AG10803 (cell line): ENCODE results near the gene DDX1.

Experiments used
- DNase-seq: peaks from one replicate; pipeline ENCODE4 v3.0.0; 2010; ENCODE audit warnings: low read depth
- H3K4me3 ChIP-seq: 2 replicates; pipeline ENCODE4 v1.5.1; 2011; ENCODE audit warnings: mild to moderate bottlenecking, low read length, control low read depth
- TF ChIP-seq, protein P1 (sequence below): conservative IDR thresholded peaks from 2 replicates; pipeline ENCODE4 v1.5.1; 2011; ENCODE audit warnings: mild to moderate bottlenecking, low read length, control low read depth, inconsistent platforms

The DDX1 gene

DNA sequence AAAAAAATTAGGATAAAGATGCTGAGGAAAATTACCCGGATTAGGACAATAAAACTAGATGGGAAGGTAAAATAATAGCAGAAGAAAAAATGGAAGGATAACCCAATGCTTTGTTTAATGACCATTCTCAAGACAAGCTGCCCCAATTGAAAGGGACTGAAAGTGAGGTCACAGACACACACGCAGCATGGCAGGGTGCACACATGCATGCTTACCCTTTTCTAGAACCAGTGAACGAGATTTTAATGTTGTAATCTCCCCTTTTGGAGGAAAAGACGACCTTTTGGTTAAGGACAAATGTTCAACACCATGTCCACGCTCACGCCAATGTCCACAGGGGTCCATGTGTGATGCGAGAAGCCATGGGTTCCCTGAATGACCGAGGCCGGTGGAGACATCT is 70.9 kb downstream of the DDX1 start:
- no peak for DNase-seq
- TF ChIP-seq, protein P1, sequence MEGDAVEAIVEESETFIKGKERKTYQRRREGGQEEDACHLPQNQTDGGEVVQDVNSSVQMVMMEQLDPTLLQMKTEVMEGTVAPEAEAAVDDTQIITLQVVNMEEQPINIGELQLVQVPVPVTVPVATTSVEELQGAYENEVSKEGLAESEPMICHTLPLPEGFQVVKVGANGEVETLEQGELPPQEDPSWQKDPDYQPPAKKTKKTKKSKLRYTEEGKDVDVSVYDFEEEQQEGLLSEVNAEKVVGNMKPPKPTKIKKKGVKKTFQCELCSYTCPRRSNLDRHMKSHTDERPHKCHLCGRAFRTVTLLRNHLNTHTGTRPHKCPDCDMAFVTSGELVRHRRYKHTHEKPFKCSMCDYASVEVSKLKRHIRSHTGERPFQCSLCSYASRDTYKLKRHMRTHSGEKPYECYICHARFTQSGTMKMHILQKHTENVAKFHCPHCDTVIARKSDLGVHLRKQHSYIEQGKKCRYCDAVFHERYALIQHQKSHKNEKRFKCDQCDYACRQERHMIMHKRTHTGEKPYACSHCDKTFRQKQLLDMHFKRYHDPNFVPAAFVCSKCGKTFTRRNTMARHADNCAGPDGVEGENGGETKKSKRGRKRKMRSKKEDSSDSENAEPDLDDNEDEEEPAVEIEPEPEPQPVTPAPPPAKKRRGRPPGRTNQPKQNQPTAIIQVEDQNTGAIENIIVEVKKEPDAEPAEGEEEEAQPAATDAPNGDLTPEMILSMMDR, result no peak

DNA sequence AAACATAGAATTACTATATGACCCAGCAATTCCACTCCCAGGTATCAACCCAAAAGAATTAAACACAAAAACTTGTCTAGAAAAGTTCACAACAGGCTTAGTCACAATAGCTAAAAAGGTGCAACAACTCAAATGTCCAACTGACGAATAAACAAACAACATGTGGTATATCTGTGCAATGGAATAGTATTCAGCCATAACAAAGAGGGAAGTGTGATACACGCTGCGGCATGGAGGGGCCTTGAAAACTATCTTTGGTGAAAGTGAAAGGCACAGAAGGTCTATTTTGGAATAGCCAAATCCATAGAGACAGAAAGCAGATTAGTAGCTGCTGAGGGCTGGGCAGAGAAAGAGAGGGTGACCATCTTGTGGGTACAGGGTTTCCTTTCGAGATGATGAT is 72.1 kb downstream of the DDX1 start:
- TF ChIP-seq, protein P1, result no peak
- no peak overlapping the region for H3K4me3 ChIP-seq
- no peak for DNase-seq

More for the DNA sequence above, 70.9 kb downstream of the DDX1 start:
- no peak overlapping the region for H3K4me3 ChIP-seq

DNA sequence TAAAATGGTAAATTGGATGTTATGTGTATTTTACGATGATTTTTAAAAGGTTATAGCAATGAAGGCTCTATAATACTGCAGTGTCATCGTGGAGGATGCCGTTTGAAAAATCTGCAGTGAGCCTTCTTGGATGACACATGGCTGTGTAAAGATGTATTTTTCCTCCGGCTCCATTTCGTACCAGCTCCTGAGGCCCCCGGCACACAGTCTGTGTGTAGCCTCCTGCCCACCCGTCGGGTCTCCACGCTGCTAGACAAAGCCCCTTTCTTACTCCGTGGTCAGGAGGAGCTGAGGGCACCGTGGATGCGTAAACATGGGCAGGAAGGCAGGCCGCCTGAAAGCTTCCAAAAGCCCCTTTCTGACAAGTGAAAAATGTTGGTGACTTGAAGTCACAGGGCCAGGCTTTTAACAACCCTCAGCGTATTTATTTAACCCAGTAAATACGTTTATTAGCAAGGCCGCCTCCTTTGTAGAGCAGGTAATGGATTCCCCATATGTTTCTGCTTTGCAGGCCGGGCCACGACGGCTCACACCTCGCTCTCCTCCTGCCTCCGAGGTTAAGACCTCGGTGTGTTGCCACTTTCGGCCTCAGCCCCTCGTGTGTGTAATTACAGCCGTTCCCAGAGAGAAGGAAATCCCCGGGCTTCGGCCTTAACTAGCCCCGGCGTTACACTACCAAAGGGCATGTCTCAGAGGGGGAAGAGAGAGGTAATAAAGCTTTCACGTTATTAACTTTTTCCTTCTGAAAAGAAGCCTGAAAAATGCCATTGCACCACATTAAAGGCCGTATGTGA is 72.8 kb downstream of the DDX1 start:
- TF ChIP-seq, protein P1, result no peak
- DNase-seq, result no peak
- H3K4me3 ChIP-seq, result no peak overlapping the region

DNA sequence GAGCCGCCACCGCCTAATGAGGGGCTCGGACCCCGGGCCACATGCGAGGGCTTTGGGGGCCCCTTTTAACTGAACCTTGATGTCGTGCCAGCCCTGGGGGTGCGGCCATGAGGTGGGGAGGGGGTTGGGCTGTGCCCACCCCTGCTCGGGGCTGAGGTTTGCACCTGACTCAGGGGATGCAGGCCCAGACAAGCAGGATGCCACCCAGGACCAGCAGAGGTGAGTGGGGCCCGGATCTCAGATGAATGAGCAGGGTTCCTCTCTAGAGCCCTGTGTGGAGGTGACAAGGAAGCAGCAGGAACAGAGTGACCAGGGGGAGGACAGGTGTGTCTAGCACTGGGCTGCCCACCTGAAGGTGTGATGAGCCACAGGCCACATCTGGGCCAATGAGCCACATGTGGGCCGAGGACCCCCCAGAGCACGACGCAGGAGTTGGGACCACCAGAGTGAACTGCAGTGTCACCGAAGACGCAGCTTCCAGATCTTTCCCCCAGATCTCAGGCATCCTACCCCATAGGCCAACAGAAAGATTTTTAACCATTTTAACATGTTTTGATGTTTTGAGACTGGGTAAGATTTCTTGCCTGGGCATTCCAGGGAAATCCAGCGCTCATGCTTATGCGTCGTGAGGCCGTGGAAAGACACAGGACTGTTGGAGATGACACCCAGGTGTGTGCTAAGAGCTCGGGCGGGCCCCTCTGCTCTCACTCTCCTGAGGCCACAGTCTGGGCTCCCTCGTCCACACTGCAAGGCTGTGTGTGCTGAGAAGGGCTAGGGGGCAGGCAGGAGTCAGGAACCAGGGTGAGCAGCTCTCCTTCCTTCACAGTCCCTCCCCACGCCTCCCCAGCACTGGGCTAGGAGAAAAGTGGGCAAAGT is 73.6 kb downstream of the DDX1 start:
- no peak overlapping the region for H3K4me3 ChIP-seq
- DNase-seq, result no peak
- TF ChIP-seq, protein P1, result no peak

DNA sequence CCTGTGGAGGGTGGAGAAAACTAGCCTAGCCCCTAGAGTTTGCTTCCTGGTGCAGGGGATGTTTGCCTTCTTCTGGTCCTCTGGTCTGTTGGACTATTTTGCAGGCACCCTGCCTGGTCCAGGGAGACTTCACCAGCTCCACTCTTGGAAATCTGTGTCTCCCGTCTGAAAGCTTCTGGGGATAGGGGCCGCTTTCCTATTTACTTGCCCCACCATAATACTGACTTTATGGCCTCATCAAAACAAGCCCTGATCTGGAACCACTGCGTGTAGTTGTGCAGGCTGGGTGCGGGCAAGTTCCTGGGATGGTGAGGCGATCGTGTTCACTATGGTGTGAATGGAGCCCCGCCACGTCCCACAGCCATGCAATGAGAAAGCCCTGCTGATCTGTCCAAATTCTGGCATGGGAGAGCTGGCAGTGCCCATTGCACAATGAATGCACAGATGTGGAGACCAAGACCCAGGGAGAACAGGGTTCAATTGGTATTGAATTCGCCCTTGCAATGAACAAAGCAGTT is 74.3 kb downstream of the DDX1 start:
- no peak overlapping the region for H3K4me3 ChIP-seq
- TF ChIP-seq, protein P1, result no peak
- no peak for DNase-seq

DNA sequence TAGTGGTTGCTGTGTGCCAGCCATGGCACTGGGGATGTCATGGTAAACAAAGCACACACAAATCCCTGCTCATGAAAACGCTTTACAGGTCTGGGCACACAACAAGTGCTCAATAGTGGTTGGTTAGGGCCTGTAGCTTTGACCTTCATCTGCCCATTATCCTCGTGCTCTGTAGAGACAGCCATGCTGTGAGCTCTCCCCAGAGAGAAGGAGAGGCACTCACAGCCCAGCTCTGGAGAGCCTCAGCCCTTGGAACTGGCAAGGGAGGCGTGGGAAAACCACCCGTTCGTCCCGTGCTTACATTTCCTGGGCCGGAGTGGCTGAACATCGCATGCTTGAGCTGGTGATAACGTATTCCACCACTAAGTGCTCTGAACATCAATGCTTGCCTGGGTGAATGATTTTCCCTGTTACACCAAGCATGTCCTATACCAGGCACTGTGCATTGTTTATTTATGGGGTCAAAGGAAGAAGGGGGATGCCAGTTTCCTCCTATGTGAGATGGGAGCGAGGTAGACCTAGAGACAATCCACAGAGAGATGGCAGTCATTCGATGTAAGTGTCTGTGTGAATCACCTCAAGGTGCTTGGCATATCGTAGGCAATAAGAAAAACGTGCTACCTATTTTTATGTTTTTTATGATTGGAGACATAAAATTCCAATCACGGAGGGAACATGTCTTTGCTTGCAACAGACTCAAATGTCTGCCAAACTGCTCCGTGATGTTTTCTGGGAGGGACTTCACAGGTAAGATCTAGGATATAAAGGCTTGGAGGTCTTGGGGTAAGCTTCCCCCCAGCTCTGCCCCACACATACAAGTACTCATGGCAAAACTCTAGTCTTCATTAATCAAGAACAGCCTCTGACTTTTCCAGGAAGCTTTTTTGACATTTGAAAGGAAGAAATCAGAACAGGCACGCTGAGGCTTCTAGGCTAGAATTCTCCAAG is 75.5 kb downstream of the DDX1 start:
- no peak for DNase-seq
- no peak overlapping the region for H3K4me3 ChIP-seq
- TF ChIP-seq, protein P1, result no peak
